HG02981 (cell line): ENCODE data around the gene CD93.

ENCODE experiments used
- ATAC-seq: cut with Tn5 transposase; IDR thresholded peaks from one replicate; pipeline ENCODE4 v1.9.1; 2021; ENCODE audit warnings: mild to moderate bottlenecking, moderate library complexity; ENCODE audit not compliant: unreplicated experiment

The CD93 gene

DNA sequence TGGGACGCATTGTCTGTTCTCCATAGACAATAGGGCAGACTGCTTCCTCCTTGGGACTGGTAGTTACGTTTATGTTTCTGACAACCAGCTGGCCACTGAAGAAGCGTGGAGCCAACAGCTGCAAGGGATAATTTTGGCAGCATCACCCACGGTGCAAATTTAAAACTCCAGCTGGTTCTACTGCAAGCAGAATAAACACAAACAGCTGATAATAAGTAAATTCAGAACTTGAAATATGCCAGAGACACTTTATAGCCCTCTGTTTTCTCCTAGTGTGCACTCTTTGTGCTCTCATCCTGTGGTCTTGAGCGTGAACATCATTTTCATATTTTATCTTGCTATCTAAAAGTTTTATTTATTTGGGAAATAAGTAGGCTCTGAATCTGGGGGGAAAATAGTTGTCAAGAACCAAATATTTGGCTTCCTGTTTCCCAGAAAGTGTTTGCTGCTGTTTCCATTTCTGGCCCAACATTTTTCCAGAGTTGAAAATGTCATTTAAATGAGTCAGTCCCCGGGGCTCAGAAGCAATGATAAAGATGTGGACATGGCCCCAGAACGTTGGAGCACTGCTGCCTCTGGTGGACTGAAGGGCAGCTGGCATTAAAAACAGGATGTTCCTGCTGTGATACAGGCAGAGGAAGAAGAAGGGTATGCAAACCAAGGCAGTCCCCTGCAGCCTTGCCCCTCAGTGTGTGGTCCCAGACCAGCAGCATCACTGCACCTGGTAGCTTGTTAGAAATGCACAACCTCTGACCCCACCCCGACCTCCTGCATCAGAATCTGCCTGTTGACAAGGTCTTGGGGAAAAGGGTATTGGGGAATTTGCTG lies 24.2 kb downstream of the CD93 start:
- ATAC-seq, result no peak

DNA sequence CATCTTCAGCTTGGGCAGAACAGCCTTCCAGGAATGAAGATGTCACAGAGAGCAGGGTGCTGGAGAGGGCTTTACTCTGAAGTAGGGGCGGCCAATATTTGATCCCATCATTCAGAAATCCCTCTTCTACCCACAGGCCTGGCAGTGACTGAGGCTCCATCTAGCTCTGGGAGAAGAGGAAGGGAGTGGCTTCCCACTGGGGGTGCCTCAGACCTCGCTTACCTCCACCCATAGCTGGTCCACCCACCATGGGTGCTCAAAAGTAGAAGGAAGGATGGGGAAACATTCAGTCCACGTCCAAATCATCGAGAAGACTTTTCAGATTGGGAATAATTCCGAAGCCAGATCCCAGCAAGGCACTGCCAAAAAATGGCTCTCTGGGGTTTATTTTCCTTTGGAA lies 24.9 kb downstream of the CD93 start:
- ATAC-seq, result no peak

DNA sequence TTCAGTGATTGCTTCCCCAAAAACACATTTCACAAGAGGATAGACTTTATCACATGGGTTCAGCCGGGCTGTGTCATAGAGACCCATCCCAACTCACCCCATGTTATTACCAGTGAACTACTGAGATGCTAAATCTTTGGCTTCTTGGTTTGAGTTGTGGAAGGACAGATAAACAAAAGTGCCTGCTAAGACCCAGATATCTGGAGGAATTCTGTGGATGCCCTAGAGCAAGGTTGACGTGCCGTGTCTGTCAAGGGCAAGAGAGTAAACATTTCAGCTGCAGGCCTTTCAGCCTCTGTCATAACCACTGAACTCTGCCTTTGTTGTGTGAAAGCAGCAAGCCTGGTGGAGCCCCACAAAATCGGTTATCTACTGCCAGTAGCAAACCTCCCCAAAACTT lies 25.5 kb downstream of the CD93 start:
- ATAC-seq, result no peak

DNA sequence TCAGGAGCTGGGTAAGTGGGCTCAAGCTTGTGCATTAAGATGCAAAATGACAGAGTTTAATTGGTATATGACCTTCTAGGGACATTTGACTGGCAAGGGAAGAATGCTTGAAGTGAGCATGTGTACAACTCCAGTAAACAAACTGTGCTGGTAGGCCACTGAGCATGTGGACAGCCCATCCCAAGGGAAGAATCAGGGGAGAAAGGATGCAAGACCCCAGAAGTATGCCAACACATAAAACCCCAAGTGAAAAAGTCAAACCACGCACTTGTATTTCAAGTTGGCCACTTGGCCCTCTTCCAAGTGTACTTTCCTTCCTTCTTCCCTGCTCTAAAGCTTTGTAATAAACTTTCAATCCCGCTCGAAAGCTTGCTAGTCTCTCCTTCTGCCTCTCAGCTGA lies 26.3 kb downstream of the CD93 start:
- no peak for ATAC-seq

DNA sequence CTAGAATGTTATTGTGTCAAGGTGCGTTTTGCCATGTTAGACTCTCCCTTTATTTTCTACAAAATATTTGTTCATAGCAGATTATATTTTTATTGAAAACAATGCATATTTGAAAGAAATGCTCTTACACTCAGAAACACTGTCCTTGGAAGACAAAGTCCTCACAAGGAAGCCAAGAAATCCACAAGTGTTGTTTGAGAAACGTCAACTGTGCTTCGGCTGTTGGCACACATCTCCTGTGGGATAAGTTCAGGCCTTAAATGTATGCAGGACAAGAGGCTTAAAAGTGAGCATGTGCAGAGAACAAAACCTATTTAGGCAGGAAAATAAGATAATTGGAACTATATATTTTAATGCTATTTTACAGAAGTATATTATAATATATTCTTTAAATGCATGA lies 27.1 kb downstream of the CD93 start:
- ATAC-seq, result no peak

DNA sequence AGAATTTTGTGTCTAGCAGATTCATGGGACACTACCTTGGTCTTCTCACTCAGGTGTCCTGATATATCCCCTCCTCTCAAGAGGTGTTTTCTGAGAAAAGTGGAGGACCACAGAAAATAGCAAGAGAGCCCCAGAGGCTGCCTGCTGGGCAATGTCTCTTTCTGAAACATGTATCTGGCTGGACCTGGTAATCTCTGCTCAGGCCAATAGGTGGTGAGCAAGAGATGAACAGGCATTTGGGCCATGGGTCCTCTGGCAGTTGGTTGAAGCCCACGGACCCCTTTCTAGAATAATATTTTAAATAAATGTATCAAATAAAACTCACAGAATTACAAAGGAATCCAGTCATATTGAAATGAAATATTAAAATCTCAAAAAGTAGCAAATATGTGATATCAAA lies 27.9 kb downstream of the CD93 start:
- ATAC-seq, result no peak

DNA sequence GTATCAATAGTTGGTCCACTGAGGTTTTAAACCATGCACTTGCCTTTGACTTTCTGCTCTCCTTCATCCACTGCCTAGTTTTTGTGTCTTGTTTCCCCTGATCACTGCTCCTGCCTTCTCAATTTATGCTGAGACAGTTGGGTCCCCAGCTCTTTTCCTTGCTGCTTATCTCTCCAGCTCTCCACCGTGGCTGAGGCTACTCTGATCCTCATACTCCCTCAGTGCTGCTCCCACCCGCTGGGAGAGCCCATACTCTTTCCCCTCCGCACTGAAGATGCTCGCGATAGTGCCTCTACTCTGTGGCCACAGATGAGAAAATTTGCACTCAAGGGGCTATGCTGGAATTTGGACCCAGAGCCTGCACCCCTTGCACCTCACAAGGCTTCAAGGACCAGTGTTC lies 33.2 kb downstream of the CD93 start:
- no peak for ATAC-seq

DNA sequence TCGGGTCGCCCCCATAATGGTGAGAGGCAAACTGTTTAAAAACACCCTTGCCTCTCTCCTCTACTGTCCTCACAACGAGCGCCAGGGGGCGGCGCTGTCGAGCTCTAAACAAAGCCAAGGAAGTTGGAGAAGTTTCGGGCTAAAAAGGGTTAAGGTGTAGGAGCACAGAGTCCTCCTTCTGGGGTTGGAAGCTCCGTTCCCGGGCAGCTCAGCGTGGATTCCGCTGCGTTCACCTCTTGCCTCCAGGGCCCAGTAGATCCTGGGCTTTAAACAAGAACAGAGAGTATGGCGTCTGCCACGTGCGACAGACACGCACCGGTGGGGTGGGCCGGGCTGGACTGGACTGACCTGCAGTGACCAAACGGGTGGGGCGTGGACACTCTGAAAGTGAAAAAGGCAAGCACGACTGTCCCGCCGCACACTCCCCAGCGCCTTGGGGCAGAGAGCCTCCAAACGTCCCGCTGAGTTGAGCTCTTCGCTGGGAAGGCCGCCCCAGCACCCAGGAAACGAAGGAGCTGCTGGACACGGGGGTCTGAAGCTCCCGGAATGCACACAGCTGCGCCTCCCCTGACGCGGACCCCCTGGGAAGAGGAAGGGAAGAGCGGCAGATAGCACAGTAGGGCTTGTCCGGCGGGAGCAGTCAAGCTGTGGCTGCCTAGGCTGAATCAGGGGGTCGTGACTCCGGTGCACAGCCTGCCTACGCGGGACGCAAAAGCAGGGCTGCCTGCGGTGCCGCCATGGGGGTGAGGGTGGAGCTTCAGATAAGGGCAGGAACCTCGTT lies 35.1 kb downstream of the CD93 start:
- ATAC-seq, result no peak

DNA sequence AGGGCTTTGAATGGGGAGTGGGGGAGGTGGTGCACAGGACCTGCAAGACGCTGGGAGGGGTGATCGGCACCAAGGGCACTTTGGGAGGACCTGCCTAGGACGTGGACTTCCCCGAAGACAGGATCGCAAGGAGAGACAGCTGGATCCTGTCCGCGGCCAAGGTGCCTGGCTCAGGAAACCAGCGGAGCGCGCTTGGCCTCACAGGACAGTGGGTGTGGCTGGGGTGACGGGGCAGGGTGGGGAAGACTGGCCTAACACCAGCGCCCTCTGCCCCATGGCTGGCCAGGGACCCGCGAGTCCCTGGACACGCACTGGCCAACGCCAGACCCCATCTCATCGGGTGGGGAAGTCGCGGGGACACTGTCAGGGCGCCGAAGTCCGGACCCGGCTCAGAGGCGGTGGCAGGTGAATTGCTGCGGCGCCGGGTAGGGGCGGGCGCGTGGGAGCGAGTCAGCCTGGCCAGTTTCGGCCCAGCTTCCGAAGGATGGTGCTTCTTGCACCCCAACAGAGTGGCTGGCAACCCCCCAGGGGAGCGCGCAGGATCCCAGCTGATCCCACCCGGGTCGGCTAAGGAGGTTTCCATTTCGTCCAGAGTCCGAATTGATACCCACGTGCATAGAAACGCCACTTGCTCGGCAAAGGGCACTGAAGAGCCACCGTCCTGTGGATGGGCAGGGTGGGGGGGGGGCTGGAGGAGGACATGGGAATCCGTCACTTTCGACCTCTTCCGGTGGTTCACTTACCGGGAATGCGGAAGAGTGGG lies 35.9 kb downstream of the CD93 start:
- no peak for ATAC-seq

DNA sequence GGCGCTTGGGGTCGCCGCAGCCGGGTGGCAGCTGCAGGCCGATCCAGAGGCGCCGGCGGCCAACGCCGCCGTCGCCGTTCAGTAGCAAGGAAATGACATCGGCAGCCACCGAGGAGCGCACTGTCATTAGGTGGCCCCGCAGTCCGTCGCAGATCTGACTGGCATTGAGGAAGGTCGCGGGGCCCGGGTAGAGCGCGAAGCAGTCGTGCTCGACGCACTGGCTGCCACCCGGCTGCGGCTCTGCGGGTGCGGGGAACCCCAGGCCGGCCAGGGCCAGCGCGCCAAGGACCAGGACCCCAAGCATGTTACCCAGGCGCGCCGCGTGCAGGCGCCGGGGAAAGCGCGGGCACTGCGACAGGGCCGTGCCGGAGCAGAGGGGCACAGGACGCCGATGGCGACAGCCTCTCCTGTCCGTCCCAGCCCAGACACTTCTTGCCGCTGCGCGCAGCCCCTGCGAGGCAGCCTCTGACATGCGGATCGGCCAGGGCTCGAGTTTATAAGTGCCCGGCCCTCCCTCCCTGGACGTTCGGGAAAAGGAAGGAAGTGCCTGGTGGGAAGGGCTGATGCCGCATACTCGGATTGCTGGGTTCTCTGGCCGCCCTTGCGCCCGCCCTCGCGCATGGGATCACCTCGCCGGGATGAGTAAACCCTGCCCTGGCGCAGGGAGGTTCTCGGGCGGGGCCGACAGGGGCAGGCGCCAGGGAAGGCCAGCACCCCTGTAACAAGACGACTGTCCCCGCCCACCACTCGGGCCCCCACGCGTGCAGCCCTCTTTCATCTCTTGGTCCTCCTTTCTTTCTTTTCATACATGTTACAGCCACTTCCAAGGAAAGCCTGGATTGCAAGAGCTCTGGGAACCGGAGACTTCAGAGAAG lies 36.7 kb downstream of the CD93 start, which contains the start of gene THBD:
Gene THBD, minus strand, starts transcription at position 472 of the 875 bp plus-strand sequence. Its CDS starts 168 bp downstream, at position 304.
- no peak for ATAC-seq

DNA sequence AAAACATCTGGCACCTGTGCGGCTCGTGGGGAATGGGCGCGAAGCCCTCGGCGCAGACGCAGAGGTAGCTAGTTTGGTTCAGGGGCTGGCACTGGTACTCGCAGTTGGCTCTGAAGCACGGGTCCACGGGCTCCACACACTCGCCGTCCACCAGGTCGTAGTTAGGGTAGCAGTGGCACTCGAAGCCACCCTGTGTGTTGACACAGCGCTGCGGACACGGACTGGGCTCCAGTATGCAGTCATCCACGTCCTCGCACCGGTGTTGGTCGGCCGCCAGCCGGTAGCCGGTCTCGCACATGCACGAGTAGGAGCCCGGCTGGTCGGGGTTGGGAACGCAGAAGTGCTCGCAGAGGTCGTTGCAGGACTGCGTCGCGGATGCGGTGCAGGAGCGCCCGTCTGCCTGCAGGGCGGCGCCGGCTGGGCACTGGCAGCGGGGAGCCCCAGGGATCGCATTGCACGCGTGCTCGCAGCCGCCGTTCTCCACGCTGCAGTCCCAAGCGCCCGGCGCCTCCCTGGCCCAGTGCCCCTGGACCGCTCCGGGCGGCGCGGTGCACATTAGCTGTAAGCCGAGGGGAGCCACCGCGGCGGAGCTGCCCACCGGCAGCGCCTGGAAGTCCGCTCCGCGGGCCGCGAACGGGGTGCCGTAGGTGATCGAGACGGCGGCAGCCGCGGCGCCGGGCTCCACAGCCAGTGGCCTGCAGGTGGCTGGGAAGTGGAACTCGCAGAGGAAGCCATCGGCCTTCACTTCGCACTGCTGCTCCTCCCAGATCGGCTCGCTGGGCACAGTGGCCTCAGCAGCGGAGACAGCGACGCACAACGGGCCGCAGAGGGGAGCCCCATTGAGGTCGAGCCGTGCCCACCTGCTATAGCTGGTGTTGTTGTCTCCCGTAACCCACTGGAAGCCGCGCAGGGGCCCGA lies 37.6 kb downstream of the CD93 start:
- ATAC-seq, result no peak

DNA sequence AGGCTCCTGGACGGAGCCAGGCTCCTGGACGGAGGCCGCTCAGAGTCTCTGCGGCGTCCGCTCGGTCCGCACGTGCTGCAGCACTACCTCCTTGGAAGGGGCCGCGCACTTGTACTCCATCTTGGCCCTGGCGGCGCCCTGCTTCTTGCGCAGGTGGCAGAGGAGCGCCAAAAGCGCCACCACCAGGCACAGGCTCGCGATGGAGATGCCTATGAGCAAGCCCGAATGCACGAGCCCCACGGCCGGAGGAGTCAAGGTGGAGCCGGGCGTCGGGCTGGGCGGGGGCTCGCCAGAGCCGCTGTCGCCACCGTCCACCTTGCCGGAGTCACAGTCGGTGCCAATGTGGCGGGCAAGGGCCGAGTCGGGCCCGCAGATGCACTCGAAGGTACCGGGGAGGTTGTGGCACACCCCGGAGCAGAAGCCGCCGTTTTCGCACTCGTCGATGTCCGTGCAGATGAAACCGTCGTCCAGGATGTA lies 38.3 kb downstream of the CD93 start:
- no peak for ATAC-seq

DNA sequence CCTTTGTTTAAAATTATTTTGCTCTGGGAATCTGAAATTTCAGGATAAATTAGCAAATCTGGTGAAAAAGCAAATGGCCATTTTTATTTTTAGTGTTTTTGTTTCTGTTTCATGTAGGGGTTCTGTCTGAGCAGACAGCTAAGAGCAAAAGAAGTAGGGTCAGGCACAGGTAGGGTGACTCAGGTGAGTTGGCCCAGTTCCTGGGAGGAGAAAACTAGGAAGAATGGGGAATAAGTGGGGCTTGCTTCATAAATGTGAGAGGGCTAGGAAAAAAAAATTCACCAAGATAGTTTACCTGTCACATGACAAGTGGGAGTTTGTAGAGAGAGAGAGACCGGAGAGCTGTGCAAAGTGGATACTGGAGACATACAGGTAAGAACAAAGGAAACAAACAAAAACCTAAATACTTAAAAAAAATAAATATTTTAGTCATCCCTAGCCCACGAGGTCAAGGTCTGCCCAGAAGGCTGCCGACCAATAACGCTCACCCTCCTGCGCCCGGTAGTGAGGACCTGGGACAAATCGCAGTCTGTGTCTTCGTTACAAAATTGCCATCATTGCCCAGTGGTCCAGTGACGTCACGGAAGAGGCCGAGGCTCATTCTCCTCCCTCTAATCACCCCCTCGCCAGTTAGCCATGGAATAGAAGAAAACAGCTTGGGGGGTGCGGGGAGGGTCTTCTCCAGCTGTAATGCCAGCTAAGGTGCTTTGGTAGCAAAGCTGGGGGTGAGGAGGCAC lies 39.0 kb downstream of the CD93 start:
- no peak for ATAC-seq

DNA sequence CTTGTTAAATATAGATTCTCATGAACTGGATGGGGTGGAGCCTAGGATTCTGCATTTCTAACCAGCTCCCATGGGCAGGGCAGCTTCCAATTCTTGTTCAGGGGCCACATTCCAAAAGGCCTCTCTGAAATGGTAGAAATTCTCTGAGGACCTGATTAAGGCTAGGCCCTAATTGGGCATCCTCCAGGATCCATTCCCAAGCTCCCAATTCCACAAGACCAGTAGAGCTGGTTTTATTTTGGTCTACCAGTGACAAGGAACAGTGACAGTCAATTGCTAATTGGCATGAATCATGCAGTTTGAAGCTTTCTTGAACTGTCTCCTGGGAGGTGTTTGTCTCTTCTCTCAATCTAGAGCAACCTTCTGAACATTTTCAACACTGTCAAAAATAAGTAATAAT lies 39.7 kb downstream of the CD93 start:
- no peak for ATAC-seq

DNA sequence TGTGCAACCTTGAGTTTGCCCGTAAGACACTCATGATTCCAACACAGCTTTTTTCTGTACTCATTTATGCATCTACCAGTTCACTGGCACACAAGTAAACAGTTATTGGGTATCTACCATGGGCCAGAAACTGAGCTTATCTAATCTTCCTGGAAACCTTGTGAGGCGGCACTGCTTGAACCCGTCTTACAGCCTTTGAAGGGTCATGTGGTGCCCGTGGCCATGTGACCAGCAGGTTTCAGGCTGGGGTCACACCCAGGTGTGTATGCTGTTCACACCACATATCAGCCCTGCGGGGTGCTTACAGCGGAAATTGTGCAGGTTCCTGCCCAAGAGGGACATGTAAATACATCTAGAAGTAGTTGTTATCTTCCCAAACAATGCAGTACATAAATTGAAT lies 42.7 kb downstream of the CD93 start:
- no peak for ATAC-seq

DNA sequence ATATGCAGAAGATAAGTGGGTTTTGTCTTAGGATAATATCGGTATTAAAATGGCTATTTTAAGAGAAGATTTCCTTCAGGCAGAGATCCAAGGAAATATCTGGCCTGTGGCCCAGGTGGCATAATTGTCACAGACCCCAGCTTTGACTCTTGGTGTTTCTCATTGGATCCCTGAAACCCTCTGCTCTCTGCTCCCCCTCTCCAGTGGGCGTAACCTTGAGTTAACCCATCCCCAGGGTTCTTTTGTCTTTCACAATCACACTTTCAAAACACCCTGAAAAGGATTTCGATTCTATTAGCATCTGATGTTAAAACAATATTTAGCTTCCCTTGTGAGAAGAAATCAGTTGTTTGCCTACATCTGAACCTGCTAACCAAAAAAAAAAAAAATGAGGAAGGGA lies 43.9 kb downstream of the CD93 start:
- no peak for ATAC-seq

DNA sequence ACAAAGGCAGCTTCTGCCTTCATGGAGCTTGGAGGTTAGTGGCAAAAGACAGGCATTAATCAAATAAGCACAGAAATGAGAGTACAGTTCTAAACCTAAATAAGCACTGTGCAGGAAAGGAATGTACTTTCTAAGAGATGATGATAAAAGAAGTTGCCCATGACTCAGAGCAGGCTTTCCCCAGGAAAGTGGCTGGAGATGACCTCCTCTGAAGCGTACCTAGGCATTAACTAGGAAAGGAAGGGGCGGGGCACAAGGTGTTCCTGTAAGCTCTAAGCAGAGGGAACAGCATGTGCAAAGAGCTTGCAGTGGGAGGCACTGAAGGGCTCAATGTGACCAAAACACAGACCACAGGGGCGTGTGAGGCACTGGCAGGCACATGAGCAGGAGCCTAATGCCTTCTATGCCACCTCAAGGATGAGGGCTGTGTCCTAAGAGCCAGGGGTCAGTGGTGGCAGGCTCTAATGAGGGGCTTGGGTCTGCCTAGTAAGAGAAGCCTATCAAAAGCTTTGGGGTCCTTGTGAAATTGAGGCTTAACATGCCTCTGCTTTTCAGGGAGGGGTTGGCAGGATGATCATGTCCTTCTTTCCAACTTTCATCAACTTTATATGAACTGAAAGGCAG lies 46.1 kb downstream of the CD93 start:
- ATAC-seq, result no peak
